CD4-positive, alpha-beta T cell treated with Interleukin-4 for 1 hour (primary cell): ENCODE data around the gene FDXR.
"Not testable (repeated sequence)": the region's sequence is repeated elsewhere in the genome, so short reads cannot be mapped to it uniquely, and the experiment has no call there.

ENCODE experiments used
- DNase-seq, 2 donors: peaks; one replicate each; pipeline ENCODE4 v3.0.0-alpha.2; 2020 to 2022

Gene FDXR, protein sequence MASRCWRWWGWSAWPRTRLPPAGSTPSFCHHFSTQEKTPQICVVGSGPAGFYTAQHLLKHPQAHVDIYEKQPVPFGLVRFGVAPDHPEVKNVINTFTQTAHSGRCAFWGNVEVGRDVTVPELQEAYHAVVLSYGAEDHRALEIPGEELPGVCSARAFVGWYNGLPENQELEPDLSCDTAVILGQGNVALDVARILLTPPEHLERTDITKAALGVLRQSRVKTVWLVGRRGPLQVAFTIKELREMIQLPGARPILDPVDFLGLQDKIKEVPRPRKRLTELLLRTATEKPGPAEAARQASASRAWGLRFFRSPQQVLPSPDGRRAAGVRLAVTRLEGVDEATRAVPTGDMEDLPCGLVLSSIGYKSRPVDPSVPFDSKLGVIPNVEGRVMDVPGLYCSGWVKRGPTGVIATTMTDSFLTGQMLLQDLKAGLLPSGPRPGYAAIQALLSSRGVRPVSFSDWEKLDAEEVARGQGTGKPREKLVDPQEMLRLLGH

DNA sequence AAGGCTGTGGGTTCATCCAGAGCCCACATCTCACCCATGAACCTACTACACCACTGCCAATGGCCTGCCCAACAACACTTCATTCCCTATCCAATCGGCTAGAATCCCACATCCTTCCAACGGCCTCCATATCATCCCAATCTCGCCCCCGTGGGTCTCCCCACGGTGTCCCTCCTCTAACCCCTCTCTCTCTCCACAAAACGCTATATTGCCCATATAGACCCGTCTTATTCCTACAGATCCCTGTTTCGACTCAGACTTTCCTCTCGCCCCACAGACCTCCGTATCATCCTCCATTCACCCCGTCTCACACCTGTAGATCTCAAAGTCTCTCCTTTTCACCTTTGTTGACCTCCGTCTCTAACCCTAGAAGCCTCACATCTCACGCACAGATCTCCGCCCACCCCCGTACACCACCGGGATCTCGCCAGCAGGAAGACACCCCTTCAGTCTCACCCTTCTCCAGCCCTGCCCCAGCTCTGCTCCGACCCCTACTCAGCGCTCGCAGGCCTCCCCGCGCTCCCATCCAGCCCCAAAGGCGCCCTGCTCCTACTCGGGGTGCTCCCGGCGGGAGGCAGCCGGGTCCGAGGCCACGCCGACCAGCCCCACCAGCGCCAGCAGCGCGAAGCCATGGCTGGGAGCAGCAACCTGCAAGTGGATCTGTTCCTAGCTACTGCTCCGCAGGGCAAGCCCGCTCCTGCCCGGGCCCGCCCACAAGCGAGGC, at the start of gene FDXR:
Gene FDXR, minus strand, starts transcription at position 682 of the 724 bp plus-strand sequence. Its CDS starts 50 bp downstream, at position 632.
- DNase-seq = no peak

DNA sequence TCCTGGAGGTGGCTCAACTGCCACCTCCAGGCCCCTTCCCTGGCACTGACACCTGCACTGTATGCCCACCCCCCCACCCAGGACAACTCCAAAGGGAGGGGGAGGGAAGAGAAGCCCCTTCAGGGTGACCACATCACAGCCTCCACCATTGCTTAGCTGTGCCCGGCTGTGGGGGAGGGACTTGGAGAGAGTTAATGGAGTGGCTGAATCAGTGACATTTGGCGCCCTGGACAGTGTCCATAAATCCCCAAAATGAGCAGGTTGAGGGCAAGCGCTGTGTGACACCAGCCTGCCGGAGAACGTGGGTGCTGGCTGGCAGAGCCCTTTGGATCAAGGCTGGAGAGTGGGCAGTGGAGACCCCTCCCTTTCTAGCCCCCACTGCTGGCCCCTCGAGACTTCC, 49.4 kb upstream of the FDXR start:
- no peak for DNase-seq

DNA sequence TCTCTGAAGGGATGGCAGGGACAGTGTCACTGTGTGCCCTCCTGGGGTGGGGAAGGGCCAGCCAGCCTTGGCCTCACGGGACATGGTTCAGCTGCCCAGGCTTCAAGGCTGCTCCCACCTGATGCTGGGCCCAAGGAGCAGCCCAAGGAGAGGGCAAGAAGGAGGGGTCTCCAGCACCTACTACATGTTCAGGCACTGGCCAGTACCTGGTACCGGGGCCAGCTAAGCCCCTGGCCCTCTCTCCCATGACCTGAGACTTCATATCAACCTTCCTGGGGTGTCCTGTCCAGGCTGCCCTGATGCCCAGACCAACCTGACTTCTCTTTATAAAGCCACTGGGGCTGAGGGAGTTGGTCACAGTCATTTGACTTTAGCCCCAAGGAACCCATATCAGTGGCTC, 49.0 kb upstream of the FDXR start:
- DNase-seq = no peak

DNA sequence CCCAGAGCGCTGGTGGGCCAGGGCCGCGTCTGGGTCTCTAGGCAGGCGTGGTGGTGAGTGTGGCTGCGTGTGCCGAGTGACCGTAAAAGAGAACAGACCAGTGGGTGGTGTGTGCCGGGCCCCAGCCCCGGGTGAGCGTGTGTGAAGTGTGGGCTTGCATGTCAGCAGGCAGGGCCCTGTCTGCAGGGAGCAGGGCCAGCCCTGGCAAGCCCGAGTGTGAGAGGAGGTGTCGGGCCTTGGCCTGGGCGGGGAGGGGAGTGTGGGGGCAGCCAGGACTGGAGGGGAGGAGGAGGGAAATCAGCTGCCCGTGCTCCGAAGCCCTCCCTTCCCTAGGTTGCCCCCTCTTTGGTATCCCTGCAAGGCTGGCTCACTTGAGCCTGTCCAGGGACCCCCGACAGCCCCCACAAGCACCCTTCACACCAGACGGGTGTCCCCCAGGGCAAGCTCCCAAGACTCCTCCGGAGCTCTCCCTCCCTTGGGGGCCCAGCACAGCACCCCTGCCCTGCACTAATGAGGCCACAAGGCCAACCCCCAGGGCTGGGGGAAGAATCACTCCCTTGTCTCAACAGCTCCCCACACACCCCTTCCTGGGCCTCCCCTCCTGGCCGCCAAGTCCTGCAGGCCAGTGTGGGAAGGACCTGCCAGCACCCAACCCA, 48.4 kb upstream of the FDXR start:
- no peak for DNase-seq

DNA sequence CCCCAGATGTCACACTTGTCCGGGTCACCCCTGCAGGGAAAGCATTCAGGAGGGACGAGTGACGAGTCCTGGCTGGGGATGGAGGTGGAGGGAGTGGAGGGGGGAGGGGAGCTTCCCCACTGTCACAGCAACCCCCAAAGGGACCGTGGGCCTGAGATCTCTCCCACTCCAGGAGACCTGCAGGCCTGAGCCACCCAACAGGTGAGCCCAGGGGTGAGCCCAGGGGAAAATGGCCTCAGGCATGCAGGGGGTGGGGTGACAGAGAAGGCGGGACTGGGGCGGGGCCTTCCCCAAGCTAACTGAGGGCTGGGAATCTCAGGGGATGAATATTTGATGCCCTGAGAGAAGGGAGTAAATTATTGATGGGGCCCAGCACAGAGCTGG, 47.8 kb upstream of the FDXR start:
- no peak for DNase-seq

DNA sequence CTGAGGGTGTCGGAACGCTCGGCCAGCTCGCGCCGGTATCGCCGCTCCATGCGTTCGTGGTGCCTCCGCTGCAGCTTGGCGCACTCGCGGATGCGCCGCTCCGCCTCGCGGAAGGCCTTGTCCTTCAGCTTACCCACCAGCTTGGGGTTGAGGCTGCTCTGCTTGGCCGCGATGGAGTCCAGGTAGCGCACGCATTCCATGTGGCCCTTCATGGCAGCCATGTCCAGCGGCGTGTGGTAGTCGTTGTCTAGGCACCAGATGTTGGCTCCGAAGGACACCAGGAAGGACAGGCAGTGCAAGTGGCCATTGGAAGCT, 47.5 kb upstream of the FDXR start:
- no peak for DNase-seq

DNA sequence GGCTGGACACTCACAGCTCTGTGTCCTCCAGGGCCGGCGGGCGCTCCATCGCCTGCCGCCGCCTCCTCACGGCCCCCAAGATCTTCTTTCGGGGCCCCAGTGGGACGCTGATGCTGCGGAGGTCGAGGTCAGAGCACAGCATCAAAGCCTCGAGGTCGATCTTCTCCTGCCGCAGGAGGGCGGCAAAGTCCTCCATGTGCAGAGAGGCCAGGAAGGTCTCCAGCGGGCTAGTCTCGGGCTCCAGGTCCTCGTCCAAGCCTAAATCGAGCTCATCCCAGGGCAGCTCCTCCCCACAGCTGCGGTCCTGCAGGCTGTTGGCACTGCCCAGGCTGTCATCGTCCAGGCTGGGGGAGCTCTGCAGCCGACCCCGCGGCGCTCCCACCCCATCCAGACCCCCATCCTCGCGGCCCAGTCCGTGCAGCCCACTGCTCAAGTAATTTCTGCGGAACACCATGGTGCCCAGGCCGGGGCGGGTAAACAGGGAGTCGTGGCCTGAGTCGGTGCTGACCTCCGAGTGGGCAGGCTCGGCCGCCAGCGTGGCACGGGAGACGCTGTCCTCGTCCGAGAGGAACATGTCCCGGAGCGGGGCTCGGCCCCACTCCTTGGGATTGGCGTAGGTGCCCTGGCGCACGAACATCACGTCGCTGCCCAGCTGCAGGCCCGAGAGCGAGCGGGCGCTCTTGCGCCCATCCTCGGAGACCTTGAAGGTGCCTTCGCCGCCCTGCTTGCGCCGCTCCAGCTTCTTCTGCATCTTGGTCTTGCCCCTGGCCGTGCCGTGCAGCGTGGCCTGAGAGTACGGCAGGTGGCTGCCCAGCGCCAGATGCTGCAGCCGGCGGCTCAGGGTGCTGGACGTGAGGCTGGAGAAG, 46.9 kb upstream of the FDXR start:
- peak in 1 of 2 donors; percentile 14 for DNase-seq

DNA sequence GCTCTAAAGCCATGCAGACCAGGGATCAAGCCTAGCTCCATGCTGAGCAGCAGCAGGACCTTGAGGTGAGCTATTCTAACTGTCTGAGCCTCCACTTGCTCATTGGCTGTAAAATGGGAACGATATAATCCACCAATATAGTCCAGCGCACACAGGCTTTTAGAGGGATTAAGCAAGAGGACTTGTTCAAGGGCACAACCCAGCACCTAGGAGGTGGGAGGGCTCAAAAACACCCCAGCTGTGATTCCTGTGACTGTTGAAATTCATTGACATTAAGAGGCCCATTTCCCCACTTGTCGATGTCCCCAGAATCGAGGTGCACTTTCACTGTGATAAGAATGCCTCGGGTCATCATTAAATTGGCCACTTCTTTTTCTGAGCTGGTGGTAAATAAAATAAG, 46.1 kb upstream of the FDXR start:
- no peak for DNase-seq

DNA sequence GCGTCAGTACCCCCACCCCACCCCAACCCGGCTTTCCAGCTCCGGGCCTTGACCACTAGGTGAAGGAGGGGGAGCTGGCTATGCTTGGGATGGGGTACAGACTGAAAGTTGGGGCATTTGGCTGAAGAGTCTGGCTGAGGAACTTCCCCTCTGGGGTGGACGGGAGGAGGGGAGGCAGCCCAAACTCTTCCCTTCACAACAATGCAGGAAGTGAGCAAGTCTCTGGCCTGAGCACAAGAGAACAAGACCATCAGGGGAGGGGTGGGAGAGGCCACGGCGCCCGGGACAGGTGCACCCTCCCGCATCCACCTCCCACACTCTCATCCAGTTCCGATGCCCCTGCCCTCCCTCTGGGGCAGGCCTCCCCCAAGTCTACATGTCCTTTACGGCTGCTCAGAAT, 44.6 kb upstream of the FDXR start:
- peak in 1 of 2 donors; percentile 30 for DNase-seq

DNA sequence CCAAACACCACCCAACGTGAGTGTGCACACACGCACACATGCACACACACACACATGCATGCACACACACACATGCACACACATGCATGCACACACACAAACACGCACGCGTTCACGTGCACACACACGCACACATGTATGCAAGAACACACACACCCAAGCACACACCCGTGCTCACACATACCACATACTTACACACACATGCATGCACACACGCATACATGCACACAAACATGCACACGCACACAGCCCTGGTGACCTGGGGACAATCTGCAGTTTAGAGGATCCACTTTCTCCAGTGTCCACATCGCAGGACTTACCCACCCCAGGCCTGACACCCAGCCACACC, 44.0 kb upstream of the FDXR start:
- DNase-seq = no peak

DNA sequence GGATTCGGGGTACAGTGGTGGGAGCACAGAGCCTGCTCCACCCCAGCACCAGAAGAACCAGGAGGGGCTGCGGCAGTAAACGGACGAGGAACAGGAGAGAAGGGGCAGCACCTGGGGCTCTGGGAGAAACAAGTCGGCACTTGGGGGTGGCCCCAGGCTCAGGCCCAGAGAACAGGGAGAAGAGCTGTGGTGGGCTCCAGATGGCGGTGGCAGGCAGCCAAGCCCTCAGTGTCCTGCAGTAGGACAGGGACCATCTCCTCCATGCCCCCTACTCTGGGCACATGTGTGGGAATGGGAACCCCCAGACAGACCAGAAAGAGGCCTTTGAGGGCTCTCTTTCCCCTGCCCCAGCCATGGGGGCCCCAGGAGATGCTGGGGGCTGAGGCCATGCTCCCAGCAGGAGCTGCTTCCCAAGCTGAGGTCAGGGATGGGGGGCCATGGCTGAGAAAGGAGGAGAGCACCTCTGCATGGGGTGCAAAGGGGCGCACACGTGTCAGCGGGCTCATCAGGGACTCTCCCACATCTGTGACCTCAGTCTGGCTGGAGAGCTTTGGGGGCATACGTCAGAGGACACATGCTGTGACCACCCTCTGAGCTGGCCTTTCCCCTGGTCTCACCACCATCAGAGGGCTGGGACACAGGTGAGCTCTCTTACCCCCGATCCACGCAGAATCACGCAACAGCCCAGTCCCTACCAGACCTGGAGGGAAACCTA, 43.5 kb upstream of the FDXR start:
- DNase-seq = no peak

DNA sequence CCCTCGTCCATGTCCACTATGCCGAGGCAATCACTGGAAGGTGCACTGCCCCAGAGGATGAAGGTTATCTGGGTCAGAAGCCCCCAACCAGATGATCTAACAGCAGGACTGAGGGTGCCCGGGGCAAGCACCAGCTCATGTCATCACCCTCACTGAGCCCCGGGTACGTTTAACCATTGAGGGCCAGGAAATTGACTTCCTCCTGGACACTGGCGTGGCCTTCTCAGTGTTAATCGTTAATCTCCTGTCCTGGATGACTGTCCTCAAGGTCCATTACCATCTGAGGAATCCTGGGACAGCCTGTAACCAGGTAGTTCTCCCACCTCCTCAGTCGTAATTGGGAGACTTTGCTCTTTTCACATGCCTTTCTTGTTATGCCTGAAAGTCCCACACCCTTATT, 38.6 kb upstream of the FDXR start:
- DNase-seq = not testable (repeated sequence)

DNA sequence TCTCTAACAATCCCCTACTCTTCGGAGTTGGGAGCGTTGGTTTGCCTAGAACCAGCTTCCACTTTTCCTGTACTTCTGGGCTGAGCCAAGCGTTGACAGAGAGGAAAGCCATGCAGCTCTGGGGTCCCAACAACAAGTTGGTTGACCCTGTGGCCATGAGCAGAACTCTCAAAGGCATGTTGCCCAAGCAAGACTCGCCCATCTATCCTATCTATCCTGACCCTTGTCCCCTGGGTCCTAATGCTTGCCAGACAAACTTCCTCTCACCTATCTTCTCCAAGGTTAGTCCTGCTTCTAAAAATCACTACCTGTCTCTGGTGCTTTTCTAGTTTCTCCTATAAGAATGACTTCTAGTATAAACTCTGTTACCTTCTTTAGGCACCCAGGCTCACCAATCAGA, 36.3 kb upstream of the FDXR start:
- not testable (repeated sequence) for DNase-seq

DNA sequence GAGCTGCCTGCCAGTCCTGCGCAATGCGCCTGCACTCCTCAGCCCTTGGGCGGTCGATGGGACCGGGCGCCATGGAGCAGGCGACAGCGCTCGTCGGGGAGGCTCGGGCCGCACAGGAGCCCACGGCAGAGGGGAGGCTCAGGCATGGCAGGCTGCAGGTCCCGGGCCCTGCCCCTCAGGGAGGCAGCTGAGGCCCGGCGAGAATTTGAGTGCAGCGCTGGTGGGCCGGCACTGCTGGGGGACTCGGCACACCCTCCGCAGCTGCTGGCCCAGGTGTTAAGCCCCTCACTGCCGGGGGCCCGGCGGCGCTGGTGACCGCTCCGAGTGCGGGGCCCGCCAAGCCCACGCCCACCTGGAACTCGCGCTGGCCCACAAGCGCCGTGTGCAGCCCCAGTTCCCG, 34.2 kb upstream of the FDXR start:
- no peak for DNase-seq

DNA sequence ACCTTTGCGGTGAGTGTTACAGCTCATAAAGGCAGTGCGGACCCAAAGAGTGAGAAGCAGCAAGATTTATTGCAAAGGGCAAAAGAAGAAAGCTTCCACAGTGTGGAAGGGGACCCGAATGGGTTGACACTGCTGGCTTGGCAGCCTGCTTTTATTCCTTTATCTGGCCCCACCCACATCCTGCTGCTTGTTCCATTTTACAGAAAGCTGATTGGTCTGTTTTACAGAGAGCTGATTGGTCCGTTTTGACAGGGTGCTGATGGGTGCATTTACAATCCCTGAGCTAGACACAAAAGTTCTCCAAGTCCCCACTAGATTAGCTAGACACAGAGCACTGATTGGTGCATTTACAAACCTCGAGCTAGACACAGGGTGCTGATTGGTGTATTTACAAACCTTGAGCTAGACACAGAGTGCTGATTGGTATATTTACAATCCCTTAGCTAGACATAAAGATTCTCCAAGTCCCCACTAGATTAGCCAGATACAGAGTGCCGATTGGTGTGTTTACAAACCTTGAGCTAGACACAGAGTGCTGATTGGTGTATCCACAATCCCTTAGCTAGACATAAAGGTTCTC, 33.5 kb upstream of the FDXR start:
- not testable (repeated sequence) for DNase-seq

DNA sequence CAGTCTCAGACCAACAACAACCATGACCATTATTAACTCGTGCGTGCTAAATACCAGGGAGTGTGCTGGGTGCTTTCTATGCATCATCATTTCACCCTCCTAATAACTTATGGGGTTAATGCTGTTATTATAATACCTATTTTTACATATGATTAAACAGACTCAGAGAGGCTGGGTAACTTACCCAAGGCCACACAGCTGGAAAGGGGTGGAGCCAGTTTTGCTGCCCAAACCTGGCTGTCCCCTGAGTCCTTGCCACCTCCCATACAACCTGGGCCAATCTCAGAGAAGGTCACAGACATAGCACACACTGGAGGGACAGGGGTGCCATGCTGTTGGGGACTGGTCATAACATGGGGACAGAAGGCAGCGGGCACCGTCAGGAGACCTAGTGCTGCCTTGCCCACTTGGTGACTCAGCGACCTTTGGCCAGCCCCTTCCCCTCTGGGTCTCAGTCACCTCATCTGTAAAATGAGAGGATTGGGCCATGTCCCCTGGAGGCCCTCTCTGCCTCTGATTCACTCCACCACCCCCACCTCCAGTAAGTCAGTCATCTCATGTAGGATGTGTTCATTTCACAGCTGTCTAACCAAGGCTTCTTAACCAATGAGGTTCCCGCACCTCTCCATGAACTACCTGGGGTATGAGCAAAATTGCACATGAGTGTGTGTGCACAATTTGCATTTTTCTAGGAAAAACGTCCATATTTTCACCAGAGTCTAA, 32.1 kb upstream of the FDXR start:
- no peak for DNase-seq

DNA sequence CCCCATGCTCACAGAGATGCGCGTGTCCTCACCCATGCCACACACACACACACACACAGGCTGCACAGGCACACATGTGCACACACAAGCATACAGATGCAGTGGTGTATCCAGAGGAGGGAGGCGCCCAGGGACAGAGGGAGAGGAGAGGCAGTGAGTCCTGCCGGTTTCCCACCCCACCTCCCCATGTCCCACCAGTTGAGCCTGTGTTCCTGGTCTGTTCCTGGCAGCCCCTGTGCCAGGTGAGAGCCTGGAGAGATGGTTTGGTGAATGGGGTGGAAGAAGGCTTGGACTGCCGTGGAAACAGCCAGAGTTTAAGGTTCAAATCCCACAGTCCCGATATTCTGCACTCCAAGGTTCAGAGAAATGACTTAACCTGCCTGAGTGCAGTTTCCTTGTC, 30.9 kb upstream of the FDXR start:
- no peak for DNase-seq

DNA sequence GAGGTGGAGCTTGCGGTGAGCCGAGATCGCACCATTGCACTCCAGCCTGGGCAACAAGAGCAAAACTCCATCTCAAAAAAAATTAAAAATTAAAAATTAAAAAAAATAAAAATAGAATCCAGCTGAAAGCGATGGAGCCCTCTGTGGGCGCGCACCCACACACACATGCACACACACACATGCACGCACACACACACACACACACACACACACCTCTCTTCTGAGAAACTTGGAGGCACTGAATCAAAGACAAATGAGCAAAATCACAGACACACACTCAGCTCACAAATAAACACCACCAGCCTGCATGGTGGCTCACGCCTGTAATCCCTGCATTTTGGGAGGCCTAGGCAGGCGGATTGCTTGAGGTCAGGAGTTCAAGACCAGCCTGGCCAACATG, 30.2 kb upstream of the FDXR start:
- DNase-seq = no peak

DNA sequence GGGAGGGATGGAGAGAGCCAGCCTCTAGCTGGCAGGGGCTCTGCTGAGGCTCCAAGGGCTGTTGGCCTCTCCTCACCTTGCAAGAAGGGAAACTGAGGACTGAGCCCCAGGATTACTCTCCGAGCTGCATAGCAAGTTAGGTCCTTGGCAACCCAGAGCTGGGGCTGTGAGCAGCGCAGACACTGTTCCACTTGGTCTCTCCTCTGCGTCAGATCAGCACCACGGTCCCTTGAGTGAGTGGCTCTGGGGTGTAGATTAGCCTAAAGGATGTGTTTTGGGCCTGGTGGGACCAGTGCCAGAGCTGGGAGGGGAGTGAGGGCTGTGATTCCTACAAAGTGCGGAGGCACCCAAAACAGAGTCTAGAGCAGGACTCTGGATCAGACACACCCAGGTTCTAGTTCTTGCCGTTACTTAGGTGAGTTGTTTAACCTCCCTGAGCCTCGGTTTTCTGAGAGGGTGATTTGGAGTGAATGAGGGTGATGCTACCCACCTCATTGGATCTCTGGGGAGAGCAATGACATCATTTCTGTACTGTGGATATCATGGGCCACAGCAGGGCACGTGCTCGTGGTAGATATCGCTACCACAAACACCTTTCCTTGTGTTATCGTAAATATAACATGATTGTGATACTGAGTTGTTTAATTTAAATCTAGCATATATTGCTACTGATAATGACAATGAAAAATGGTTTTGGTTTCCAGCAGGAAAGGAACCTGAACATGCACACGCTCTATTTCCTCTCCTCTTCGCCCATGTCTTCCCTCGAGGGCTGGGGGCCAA, 28.8 kb upstream of the FDXR start:
- DNase-seq = no peak

DNA sequence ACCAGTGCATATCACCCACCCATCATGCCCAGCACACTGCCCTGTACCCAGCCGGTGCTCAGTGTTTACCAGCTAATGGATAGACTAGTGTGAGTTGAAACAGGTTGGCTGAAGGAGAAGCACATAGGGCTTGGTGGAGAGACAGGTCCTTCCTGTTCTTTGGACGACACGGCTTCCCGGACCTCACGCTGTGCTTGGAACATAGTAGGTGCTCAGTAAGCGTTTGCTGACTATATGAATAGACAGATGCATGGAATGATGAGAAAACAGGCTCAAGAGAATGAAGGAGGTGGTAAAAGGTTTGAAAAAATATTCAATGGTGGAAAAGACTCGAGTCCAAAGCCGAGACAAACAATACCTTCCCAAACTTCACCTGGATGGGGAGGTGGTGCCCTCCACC, 27.4 kb upstream of the FDXR start:
- DNase-seq = no peak
